ENCODE measurements around the gene GFRA4.

The GFRA4 gene

GRCh38 chr20:3702611-3703391, 39.6 kb upstream of the GFRA4 start:
- no peak overlapping the region for H3K4me3 ChIP-seq (ENCODE audit: low read depth in 1 of 2, low read length in 2 of 2)
- no peak overlapping the region for H3K9ac ChIP-seq (ENCODE audit: low read length)
- no peaks in the 10 kb centered on the region for H3K36me3 ChIP-seq (ENCODE audit: insufficient read depth, low read length)
- no peaks in the 10 kb centered on the region for H3K27me3 ChIP-seq (ENCODE audit: control insufficient read depth in 1 of 2, insufficient read depth in 2 of 2, low read length in 2 of 2)
- no peak overlapping the region for H3K27ac ChIP-seq (ENCODE audit: low read depth, low read length)
- no peaks in the 10 kb centered on the region for H3K9me3 ChIP-seq (ENCODE audit: low read length)
- H3K4me1 ChIP-seq (ENCODE audit: insufficient read depth, low read length) = no peaks in the 10 kb centered on the region

DNA sequence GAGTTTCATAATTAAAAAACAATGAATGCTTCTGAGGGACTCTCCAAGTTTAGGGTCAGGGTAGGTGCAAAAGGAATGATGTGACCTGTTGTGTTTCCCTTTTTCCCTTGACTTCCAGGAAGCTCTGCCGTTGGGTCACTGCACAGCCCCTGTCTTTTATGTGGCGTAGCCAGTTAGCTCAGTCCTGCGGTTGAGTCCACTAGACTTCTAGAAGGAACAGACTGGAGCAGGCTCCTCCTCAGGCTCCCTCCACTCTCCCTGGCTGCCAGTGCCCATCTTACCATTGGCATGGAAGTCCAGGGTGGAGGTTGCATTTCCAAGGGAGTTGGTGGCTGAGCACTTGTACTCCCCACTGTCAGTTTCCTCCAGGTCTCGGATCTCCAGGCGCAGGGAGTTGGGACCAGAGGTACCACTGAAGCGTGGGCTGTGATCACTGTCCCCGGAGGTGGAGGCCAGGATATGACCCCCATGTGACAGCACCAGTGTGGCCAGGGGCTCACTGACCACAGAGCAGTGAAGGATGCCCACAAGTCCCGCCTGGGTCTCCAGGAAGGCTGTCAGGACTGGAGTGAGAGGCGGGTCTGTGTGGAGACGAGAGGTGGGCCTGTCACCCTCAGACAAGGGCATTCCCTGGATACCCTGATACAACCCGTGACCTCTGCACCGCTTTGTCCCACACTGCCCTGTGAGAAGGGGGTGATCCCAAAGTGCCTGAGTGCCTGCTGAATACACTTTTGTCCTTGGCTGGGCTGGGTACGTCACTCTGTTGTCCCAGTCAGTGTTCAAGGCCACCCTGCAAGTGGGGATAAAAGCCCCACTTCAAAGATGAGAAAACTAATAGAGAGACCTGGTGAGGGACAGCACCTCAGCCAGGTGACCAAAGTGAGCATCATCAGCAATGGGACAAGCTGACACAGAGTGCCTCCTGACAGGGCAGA, 38.1 kb upstream of the GFRA4 start:
- no peaks in the 10 kb centered on the region for H3K4me1 ChIP-seq (ENCODE audit: insufficient read depth, low read length)
- no peaks in the 10 kb centered on the region for H3K27me3 ChIP-seq (ENCODE audit: control insufficient read depth in 1 of 2, insufficient read depth in 2 of 2, low read length in 2 of 2)
- H3K9me3 ChIP-seq (ENCODE audit: low read length) = no peaks in the 10 kb centered on the region

GRCh38 chr20:3699037-3699436, 35.8 kb upstream of the GFRA4 start:
- no peak overlapping the region for H3K27ac ChIP-seq (ENCODE audit: low read depth, low read length)
- H3K9me3 ChIP-seq (ENCODE audit: low read length) = no peaks in the 10 kb centered on the region
- no peaks in the 10 kb centered on the region for H3K36me3 ChIP-seq (ENCODE audit: insufficient read depth, low read length)
- no peaks in the 10 kb centered on the region for H3K4me1 ChIP-seq (ENCODE audit: insufficient read depth, low read length)
- no peak overlapping the region for H3K9ac ChIP-seq (ENCODE audit: low read length)
- no peak overlapping the region for H3K4me3 ChIP-seq (ENCODE audit: low read depth in 1 of 2, low read length in 2 of 2)
- no peaks in the 10 kb centered on the region for H3K27me3 ChIP-seq (ENCODE audit: control insufficient read depth in 1 of 2, insufficient read depth in 2 of 2, low read length in 2 of 2)

More for the DNA sequence above, 38.1 kb upstream of the GFRA4 start:
- Histone ChIP-seq H3K36me3 (ENCODE audit: insufficient read depth, low read length) (no peaks in the 10 kb centered on the region), H3K27ac (ENCODE audit: low read depth, low read length) (no peak overlapping the region), H3K9ac (ENCODE audit: low read length) (no peak overlapping the region), H3K4me3 (ENCODE audit: low read depth in 1 of 2, low read length in 2 of 2) (no peak overlapping the region)

- Histone ChIP-seq H3K9me3 (ENCODE audit: low read length) (no peaks in the 10 kb centered on the region), H3K27me3 (ENCODE audit: control insufficient read depth in 1 of 2, insufficient read depth in 2 of 2, low read length in 2 of 2) (no peaks in the 10 kb centered on the region), H3K4me3 (ENCODE audit: low read depth in 1 of 2, low read length in 2 of 2) (no peak overlapping the region), H3K36me3 (ENCODE audit: insufficient read depth, low read length) (no peaks in the 10 kb centered on the region), H3K9ac (ENCODE audit: low read length) (no peak overlapping the region), H3K27ac (ENCODE audit: low read depth, low read length) (no peak overlapping the region), H3K4me1 (ENCODE audit: insufficient read depth, low read length) (no peaks in the 10 kb centered on the region)
Measured at GRCh38 chr20:3698591-3699001, 35.4 kb upstream of the GFRA4 start.

DNA sequence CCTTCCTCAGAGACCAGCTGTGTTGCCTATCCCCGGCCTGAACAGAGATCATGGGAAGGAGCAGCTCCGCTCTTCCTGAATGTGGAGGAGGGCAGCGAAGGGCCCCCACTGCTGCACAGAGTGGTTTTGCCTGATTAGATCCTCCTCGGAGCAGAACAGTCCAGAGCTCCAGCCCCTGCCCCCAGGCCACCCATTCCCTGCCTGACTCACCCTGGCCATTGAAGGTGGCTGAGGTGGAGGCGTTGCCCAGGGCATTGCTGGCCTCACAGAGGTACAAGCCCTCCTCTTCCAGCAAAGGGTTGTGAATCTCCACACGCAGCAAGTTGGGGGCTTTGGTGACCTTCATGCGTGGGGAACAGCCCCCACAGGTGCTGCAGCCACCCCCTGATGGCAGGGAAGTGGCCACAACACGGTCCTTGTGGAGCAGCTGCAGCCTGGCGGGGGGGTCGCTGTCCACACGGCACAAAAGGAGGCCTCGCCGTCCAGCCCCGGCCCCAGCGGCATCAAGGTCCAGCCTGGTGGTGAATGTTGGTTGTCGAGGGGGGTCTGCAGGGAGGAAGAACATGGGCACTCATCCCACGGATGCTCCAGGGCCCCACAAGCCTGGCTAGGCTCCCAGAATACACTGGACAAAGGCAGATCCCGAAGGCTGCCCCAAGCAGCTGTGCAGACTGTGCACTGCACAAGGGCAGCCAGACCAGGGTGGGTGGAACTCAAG, 34.5 kb upstream of the GFRA4 start:
- no peak overlapping the region for H3K9ac ChIP-seq (ENCODE audit: low read length)
- no peaks in the 10 kb centered on the region for H3K4me1 ChIP-seq (ENCODE audit: insufficient read depth, low read length)
- no peak overlapping the region for H3K4me3 ChIP-seq (ENCODE audit: low read depth in 1 of 2, low read length in 2 of 2)
- H3K27me3 ChIP-seq (ENCODE audit: control insufficient read depth in 1 of 2, insufficient read depth in 2 of 2, low read length in 2 of 2) = no peaks in the 10 kb centered on the region
- no peaks in the 10 kb centered on the region for H3K9me3 ChIP-seq (ENCODE audit: low read length)
- no peak overlapping the region for H3K27ac ChIP-seq (ENCODE audit: low read depth, low read length)
- H3K36me3 ChIP-seq (ENCODE audit: insufficient read depth, low read length) = no peaks in the 10 kb centered on the region

DNA sequence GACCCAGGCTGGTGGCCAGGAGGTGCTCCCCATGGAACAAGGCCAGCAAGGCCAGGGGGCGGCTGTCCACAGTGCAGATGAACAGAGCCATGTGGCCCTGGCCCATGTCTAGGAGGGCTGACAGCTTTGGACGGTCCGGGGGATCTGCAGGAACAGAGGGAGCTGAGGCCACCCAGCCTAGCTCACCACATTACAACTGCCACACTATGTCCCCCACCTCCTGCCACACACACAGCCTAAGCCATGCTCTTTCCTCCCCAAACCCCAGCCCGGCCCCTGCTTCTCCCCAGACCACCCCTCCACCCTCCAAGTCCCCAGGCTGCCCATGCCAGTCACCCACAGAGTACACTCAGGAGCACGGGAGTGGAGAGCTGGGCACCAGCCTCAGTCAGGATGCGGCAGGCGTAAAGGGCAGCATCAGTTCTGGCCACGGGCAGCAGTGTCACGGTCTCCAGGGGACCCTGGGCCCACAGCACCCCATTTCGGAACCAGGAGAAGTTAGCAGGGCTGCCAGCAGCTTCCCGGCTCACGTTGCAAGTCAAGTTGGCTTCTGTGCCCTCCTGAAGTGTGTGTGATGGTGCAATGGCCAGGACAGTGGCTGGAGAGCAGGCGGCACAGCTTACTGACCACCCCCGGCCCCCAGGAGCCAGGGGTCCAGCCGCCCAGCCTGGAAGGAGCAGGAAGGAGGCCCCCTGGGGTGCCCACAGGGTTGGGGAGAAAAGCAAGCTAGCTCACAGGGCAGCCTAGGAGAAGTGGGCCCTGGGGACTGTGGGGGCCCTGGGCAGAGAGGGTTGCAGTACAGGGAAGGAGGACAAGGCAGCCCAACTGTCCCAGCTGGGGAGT, 33.8 kb upstream of the GFRA4 start:
- Histone ChIP-seq H3K27ac (ENCODE audit: low read depth, low read length) (no peak overlapping the region), H3K9me3 (ENCODE audit: low read length) (no peaks in the 10 kb centered on the region), H3K36me3 (ENCODE audit: insufficient read depth, low read length) (no peaks in the 10 kb centered on the region), H3K9ac (ENCODE audit: low read length) (no peak overlapping the region), H3K4me3 (ENCODE audit: low read depth in 1 of 2, low read length in 2 of 2) (no peak overlapping the region), H3K4me1 (ENCODE audit: insufficient read depth, low read length) (no peaks in the 10 kb centered on the region), H3K27me3 (ENCODE audit: control insufficient read depth in 1 of 2, insufficient read depth in 2 of 2, low read length in 2 of 2) (no peaks in the 10 kb centered on the region)

GRCh38 chr20:3696200-3696599, 33.0 kb upstream of the GFRA4 start:
- no peaks in the 10 kb centered on the region for H3K4me1 ChIP-seq (ENCODE audit: insufficient read depth, low read length)
- no peak overlapping the region for H3K9ac ChIP-seq (ENCODE audit: low read length)
- H3K9me3 ChIP-seq (ENCODE audit: low read length) = no peaks in the 10 kb centered on the region
- no peaks in the 10 kb centered on the region for H3K36me3 ChIP-seq (ENCODE audit: insufficient read depth, low read length)
- H3K27me3 ChIP-seq (ENCODE audit: control insufficient read depth in 1 of 2, insufficient read depth in 2 of 2, low read length in 2 of 2) = no peaks in the 10 kb centered on the region
- H3K4me3 ChIP-seq (ENCODE audit: low read depth in 1 of 2, low read length in 2 of 2) = no peak overlapping the region
- no peak overlapping the region for H3K27ac ChIP-seq (ENCODE audit: low read depth, low read length)

DNA sequence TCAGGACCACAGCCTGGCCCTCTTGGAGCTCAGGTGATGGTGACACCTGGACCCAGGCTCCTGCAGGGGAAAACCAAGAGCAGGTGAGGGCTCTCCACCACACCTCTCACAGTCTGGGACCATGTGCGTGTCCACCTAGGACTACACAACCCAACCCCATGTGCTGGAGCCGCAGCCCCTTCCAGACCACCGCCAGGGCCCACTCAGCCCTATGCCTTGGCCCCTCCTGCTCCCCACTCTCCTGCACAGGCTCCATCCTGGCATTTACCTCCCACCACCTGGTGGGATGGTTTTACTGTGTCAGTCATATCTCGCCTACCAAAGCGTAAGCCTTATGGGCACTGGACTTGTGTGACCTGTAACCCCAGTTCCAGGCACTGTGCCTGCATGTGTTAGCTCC, 31.7 kb upstream of the GFRA4 start:
- H3K9me3 ChIP-seq (ENCODE audit: low read length) = no peaks in the 10 kb centered on the region
- H3K4me3 ChIP-seq (ENCODE audit: low read depth in 1 of 2, low read length in 2 of 2) = no peak overlapping the region
- H3K27me3 ChIP-seq (ENCODE audit: control insufficient read depth in 1 of 2, insufficient read depth in 2 of 2, low read length in 2 of 2) = no peaks in the 10 kb centered on the region
- no peak overlapping the region for H3K27ac ChIP-seq (ENCODE audit: low read depth, low read length)
- no peak overlapping the region for H3K9ac ChIP-seq (ENCODE audit: low read length)
- H3K4me1 ChIP-seq (ENCODE audit: insufficient read depth, low read length) = no peaks in the 10 kb centered on the region
- no peaks in the 10 kb centered on the region for H3K36me3 ChIP-seq (ENCODE audit: insufficient read depth, low read length)

DNA sequence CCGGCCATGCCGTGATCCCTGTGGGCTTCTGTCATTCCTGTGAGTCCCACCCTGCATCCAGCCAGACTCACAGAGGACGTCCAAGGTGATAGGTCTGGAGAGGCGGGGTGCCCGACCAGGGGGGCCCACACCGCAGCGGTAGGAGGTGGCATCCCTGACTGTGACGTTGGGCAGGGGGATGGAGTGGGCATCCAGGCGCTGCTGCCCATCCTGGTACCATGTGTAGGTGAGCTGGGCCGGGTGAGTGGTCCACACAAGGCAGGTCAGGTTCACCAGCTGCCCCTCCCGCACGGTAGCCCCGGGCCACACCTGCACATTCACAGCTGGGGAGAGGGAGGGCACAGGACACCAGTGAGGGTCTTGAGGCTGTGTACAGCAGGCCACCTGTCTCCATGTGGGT, 30.2 kb upstream of the GFRA4 start:
- Histone ChIP-seq H3K9ac (ENCODE audit: low read length) (no peak overlapping the region), H3K27me3 (ENCODE audit: control insufficient read depth in 1 of 2, insufficient read depth in 2 of 2, low read length in 2 of 2) (no peaks in the 10 kb centered on the region), H3K9me3 (ENCODE audit: low read length) (no peaks in the 10 kb centered on the region), H3K27ac (ENCODE audit: low read depth, low read length) (no peak overlapping the region), H3K4me1 (ENCODE audit: insufficient read depth, low read length) (no peaks in the 10 kb centered on the region), H3K4me3 (ENCODE audit: low read depth in 1 of 2, low read length in 2 of 2) (no peak overlapping the region), H3K36me3 (ENCODE audit: insufficient read depth, low read length) (no peaks in the 10 kb centered on the region)

GRCh38 chr20:3692706-3693294, 29.6 kb upstream of the GFRA4 start:
- Histone ChIP-seq H3K36me3 (ENCODE audit: insufficient read depth, low read length) (no peaks in the 10 kb centered on the region), H3K4me3 (ENCODE audit: low read depth in 1 of 2, low read length in 2 of 2) (no peak overlapping the region), H3K27ac (ENCODE audit: low read depth, low read length) (no peak overlapping the region), H3K9ac (ENCODE audit: low read length) (no peak overlapping the region), H3K9me3 (ENCODE audit: low read length) (no peaks in the 10 kb centered on the region), H3K27me3 (ENCODE audit: control insufficient read depth in 1 of 2, insufficient read depth in 2 of 2, low read length in 2 of 2) (no peaks in the 10 kb centered on the region), H3K4me1 (ENCODE audit: insufficient read depth, low read length) (peaks cover 2% of the 10 kb centered on the region)

Data from muscle layer of colon (tissue), 2 donors.